ENCODE measurements around the gene PCDHGB4.

Gene PCDHGB4

GRCh38 chr5:141420855-141421488 is 33.5 kb downstream of the PCDHGB4 start, which contains the start of gene PCDHGA11:
TSS of gene PCDHGA11 (plus strand) at chr5:141421051. CDS start at chr5:141421228, 177 bp downstream.
- ChIA-PET CTCF (interaction anchor here (0.7 to 12.7 kb wide), 43 partner anchors 8 to 634 kb away, joined by 3 to 174 read pairs (median 5); partner anchors contain the start of genes DIAPH1, HDAC3, PCDHA1 and PCDHGA1), POLR2A (no interaction called here)
- TF ChIP-seq, protein P1, sequence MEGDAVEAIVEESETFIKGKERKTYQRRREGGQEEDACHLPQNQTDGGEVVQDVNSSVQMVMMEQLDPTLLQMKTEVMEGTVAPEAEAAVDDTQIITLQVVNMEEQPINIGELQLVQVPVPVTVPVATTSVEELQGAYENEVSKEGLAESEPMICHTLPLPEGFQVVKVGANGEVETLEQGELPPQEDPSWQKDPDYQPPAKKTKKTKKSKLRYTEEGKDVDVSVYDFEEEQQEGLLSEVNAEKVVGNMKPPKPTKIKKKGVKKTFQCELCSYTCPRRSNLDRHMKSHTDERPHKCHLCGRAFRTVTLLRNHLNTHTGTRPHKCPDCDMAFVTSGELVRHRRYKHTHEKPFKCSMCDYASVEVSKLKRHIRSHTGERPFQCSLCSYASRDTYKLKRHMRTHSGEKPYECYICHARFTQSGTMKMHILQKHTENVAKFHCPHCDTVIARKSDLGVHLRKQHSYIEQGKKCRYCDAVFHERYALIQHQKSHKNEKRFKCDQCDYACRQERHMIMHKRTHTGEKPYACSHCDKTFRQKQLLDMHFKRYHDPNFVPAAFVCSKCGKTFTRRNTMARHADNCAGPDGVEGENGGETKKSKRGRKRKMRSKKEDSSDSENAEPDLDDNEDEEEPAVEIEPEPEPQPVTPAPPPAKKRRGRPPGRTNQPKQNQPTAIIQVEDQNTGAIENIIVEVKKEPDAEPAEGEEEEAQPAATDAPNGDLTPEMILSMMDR (IDR thresholded peaks at IDR 0.05; ENCODE audit: control extremely low read depth, extremely low read depth, low read depth, missing control alignments), result peak; percentile 71
- DNase-seq (ENCODE audit: extremely low spot score), result peak; percentile 69

DNA sequence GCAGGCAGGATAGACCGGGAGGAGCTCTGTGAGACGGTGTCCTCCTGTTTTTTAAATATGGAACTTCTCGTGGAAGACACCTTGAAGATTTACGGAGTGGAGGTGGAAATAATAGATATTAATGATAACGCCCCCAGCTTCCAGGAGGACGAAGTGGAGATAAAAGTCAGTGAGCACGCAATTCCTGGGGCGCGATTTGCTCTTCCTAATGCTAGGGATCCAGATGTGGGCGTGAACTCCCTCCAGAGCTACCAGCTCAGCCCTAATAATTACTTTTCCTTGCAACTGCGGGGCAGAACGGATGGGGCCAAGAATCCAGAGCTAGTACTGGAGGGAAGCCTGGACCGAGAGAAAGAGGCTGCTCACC is 34.0 kb downstream of the PCDHGB4 start:
- CTCF ChIA-PET, result interaction anchor here (0.8 to 12.7 kb wide), 35 partner anchors 9 to 635 kb away, joined by 3 to 174 read pairs (median 5); partner anchors contain the start of genes DIAPH1, PCDHA1, PCDHGA1 and PCDHGA10
- no peak for DNase-seq (ENCODE audit: extremely low spot score)
- POLR2A ChIA-PET, result no interaction called here
- TF ChIP-seq, protein P1 (IDR thresholded peaks at IDR 0.05; ENCODE audit: control extremely low read depth, extremely low read depth, low read depth, missing control alignments), result no peak

DNA sequence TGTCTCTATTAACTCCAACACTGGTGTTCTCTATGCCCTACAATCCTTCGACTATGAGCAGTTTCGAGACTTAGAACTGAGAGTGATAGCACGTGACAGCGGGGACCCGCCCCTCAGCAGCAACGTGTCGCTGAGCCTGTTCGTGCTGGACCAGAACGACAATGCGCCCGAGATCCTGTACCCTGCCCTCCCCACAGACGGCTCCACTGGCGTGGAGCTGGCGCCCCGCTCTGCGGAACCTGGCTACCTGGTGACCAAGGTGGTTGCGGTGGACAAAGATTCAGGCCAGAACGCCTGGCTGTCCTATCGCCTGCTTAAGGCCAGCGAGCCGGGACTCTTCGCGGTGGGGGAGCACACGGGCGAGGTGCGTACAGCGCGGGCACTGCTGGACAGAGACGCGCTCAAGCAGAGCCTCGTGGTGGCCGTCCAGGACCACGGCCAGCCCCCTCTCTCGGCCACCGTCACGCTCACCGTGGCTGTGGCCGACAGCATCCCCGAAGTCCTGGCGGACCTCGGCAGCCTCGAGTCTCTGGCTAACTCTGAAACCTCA is 35.3 kb downstream of the PCDHGB4 start:
- CTCF ChIA-PET, result interaction anchor here (2.5 to 12.7 kb wide), 6 partner anchors 15 to 141 kb away, joined by 9 to 174 read pairs (median 100); partner anchors contain the start of genes PCDHGB6 and PCDHGC3
- TF ChIP-seq, protein P1 (IDR thresholded peaks at IDR 0.05; ENCODE audit: control extremely low read depth, extremely low read depth, low read depth, missing control alignments), result no peak
- DNase-seq (ENCODE audit: extremely low spot score), result no peak
- POLR2A ChIA-PET, result interaction anchor here (0.6 kb wide), 1 partner anchor 229 kb away, joined by 10 read pairs; no protein-coding TSS in a partner anchor

- CTCF ChIA-PET, result interaction anchor here (0.8 to 4.7 kb wide), 6 partner anchors 10 to 139 kb away, joined by 3 to 24 read pairs (median 6); partner anchors contain the start of genes PCDHGB6 and PCDHGB7
- TF ChIP-seq, protein P1 (IDR thresholded peaks at IDR 0.05; ENCODE audit: control extremely low read depth, extremely low read depth, low read depth, missing control alignments), result no peak
- POLR2A ChIA-PET, result no interaction called here
- no peak for DNase-seq (ENCODE audit: extremely low spot score)
These were observed 40.4 kb downstream of the PCDHGB4 start for GRCh38 chr5:141427783-141428426.

DNA sequence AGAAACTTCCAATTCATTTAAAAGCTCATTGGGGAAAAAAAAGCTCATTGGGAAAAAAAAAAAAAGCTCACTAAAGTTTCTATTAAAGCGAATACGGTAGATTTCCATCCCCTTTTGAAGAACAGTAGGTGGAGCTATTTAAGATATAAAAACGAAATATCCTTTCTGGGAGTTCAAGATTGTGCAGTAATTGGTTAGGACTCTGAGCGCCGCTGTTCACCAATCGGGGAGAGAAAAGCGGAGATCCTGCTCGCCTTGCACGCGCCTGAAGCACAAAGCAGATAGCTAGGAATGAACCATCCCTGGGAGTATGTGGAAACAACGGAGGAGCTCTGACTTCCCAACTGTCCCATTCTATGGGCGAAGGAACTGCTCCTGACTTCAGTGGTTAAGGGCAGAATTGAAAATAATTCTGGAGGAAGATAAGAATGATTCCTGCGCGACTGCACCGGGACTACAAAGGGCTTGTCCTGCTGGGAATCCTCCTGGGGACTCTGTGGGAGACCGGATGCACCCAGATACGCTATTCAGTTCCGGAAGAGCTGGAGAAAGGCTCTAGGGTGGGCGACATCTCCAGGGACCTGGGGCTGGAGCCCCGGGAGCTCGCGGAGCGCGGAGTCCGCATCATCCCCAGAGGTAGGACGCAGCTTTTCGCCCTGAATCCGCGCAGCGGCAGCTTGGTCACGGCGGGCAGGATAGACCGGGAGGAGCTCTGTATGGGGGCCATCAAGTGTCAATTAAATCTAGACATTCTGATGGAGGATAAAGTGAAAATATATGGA is 43.0 kb downstream of the PCDHGB4 start, which contains the start of gene PCDHGA12:
Gene PCDHGA12, plus strand, starts transcription at position 176 of the 782 bp plus-strand sequence. Its CDS starts 253 bp downstream, at position 429.
- CTCF ChIA-PET, result interaction anchor here (1.0 to 4.7 kb wide), 18 partner anchors 9 to 188 kb away, joined by 3 to 24 read pairs (median 4); partner anchors contain the start of genes DIAPH1, PCDHGA10, PCDHGA11 and PCDHGA3
- TF ChIP-seq, protein P1 (IDR thresholded peaks at IDR 0.05; ENCODE audit: control extremely low read depth, extremely low read depth, low read depth, missing control alignments), result peak; percentile 9
- DNase-seq (ENCODE audit: extremely low spot score), result peak; percentile 85
- POLR2A ChIA-PET, result no interaction called here
